BJ (cell line): ENCODE data around the gene RCN1. TPM values are rescaled to one million over a fixed set of nuclear protein-coding genes. Genes with fewer than 3 reads are reported as not detected.

ENCODE experiments used
- CTCF ChIA-PET: fragments of 350-600 bp; formaldehyde crosslinking; extraction: SDS; loops from one replicate; lab custom pipeline; 2021; ENCODE audit warnings: antibody characterized with exemption, inconsistent platforms; lab: Yijun Ruan, JAX
- POLR2A ChIA-PET: fragments of 300-600 bp; sonication (Branson Sonifier 250); formaldehyde crosslinking; extraction: SDS; loops from one replicate; lab custom pipeline; 2021; ENCODE audit warnings: antibody characterized with exemption; lab: Charles Lee
- DNase-seq: peaks from one replicate; pipeline ENCODE4 v3.0.0-alpha.2; 2011; ENCODE audit warnings: low read depth
- H3K27me3 ChIP-seq: 2 replicates; pipeline ENCODE4 v1.6.0; 2011; ENCODE audit warnings: low read length; ENCODE audit not compliant: control insufficient read depth, insufficient read depth
- H3K36me3 ChIP-seq: 2 replicates; pipeline ENCODE4 v1.5.1; 2011; ENCODE audit warnings: low read length; ENCODE audit not compliant: control insufficient read depth, insufficient read depth
- H3K4me3 ChIP-seq: 2 replicates; pipeline ENCODE4 v1.5.1; 2011; ENCODE audit warnings: low read depth, mild to moderate bottlenecking, control low read depth, low read length
- CTCF ChIP-seq: IDR thresholded peaks from 2 replicates; pipeline ENCODE4 v1.5.1; 2011; ENCODE audit warnings: low read depth, mild to moderate bottlenecking, control low read depth, inconsistent platforms, low read length, moderate library complexity; ENCODE audit not compliant: insufficient read depth
- polyA plus RNA-seq: library from polyadenylated mRNA; depleted of rRNA; stranded (reverse); fragments of >200 nt; gene quantifications from 2 replicates; pipeline ENCODE4 v1.2.3, GENCODE V29; 2011

Gene RCN1
- polyA plus RNA-seq, 1 experiment, result 131 TPM

- no peak for DNase-seq
- H3K4me3 ChIP-seq, result no peak overlapping the region
- ChIA-PET POLR2A (no interaction called here), CTCF (interaction anchor here (1.3 kb wide), 1 partner anchor 13 kb away, joined by 4 read pairs; no protein-coding TSS in a partner anchor)
- TF ChIP-seq CTCF, result no peak
- H3K27me3 ChIP-seq, result no peaks in the 10 kb centered on the region
- H3K36me3 ChIP-seq, result no peaks in the 10 kb centered on the region
Observed at GRCh38 chr11:32139896-32140520, 49.1 kb downstream of the RCN1 start.

GRCh38 chr11:32141745-32142546 lies 51.1 kb downstream of the RCN1 start:
- H3K36me3 ChIP-seq, result no peaks in the 10 kb centered on the region
- DNase-seq, result no peak
- no peak overlapping the region for H3K4me3 ChIP-seq
- ChIA-PET POLR2A (no interaction called here), CTCF (interaction anchor here (1.1 to 1.7 kb wide), 3 partner anchors 12 to 71 kb away, joined by 3 to 5 read pairs (median 5); no protein-coding TSS in a partner anchor)
- H3K27me3 ChIP-seq, result no peaks in the 10 kb centered on the region
- TF ChIP-seq CTCF, result no peak

GRCh38 chr11:32143378-32143777 lies 52.5 kb downstream of the RCN1 start:
- DNase-seq, result no peak
- POLR2A ChIA-PET, result no interaction called here
- CTCF ChIA-PET, result no interaction called here
- no peak for TF ChIP-seq CTCF
- no peak overlapping the region for H3K4me3 ChIP-seq
- no peaks in the 10 kb centered on the region for H3K27me3 ChIP-seq
- no peaks in the 10 kb centered on the region for H3K36me3 ChIP-seq

- CTCF ChIA-PET, result no interaction called here
- no peaks in the 10 kb centered on the region for H3K36me3 ChIP-seq
- no peak for TF ChIP-seq CTCF
- DNase-seq, result no peak
- H3K4me3 ChIP-seq, result no peak overlapping the region
- POLR2A ChIA-PET, result no interaction called here
- H3K27me3 ChIP-seq, result no peaks in the 10 kb centered on the region
Observed at GRCh38 chr11:32145282-32145681, 54.4 kb downstream of the RCN1 start.

GRCh38 chr11:32148895-32149294 lies 58.0 kb downstream of the RCN1 start:
- Histone ChIP-seq H3K4me3 (no peak overlapping the region), H3K27me3 (peaks cover 2% of the 10 kb centered on the region; the same call in 1 of the 2 replicates), H3K36me3 (no peaks in the 10 kb centered on the region)
- TF ChIP-seq CTCF, result no peak
- DNase-seq, result no peak
- ChIA-PET POLR2A (no interaction called here), CTCF (interaction anchor here (1.0 to 2.1 kb wide), 2 partner anchors 77 to 97 kb away, joined by 3 to 5 read pairs; no protein-coding TSS in a partner anchor)
